Right lobe of liver (tissue), 6 donors: ENCODE measurements around the gene ERCC6. TPM values are rescaled to one million over a fixed set of nuclear protein-coding genes. Genes with fewer than 3 reads are reported as not detected.

Experiments used
- ATAC-seq, 4 donors: fragments of 200-7000 bp; cut with Tn5 transposase; one replicate each; pipeline ENCODE4 v1.9.1; 2020; ENCODE audit warnings: mild to moderate bottlenecking in 4 of 4, moderate library complexity in 4 of 4
- DNase-seq, 3 donors: peaks; one replicate each; pipeline ENCODE4 v3.0.0-alpha.2; 2020
- H3K27ac ChIP-seq, 3 donors: fragments of 200-600 bp; one replicate each; pipeline ENCODE4 v1.8.0; 2022
- H3K27me3 ChIP-seq, 2 donors: fragments of 200-600 bp; one replicate each; pipeline ENCODE4 v1.8.0; 2022
- H3K36me3 ChIP-seq, 4 donors: fragments of 200-600 bp; sonication (generic) in 1 of 4; one replicate each; pipeline versions ENCODE4 v1.5.1 to v1.8.0; 2017 to 2022; ENCODE audit warnings: control low read depth in 1 of 4
- H3K4me1 ChIP-seq, 4 donors: fragments of 200-600 bp; sonication (generic) in 1 of 4; one replicate each; pipeline versions ENCODE4 v1.5.1 to v1.8.0; 2017 to 2022; ENCODE audit warnings: control low read depth in 1 of 4
- H3K4me3 ChIP-seq, 3 donors: fragments of 200-600 bp; one replicate each; pipeline ENCODE4 v1.8.0; 2022
- H3K9me3 ChIP-seq, 4 donors: fragments of 200-600 bp; sonication (generic) in 1 of 4; one replicate each; pipeline versions ENCODE4 v1.5.1 to v1.8.0; 2017 to 2022; ENCODE audit warnings: control low read depth in 1 of 4
- CTCF ChIP-seq, 4 donors: fragments of 200-600 bp in 3 of 4; fragments of 450-650 bp in 1 of 4; IDR thresholded peaks; one replicate each; pipeline versions ENCODE4 v1.5.1 to v1.8.0; 2016 to 2022; ENCODE audit warnings: antibody characterized with exemption in 4 of 4, mild to moderate bottlenecking in 2 of 4
- POLR2A ChIP-seq: fragments of 450-650 bp; IDR thresholded peaks from one replicate; pipeline ENCODE4 v1.6.1; 2017; ENCODE audit warnings: antibody characterized with exemption, mild to moderate bottlenecking
- WGBS: methylation state at CpG from one replicate; pipeline ENCODE4 v1.1.6; 2018; ENCODE audit warnings: low coverage, low lambda C conversion rate; ENCODE audit not compliant: insufficient coverage; ENCODE audit errors: missing lambda C conversion rate; 5-methylcytosine and 5-hydroxymethylcytosine counted together
- intact Hi-C, 2 donors: fragments of 100-400 bp; cut with DNase I; formaldehyde crosslinking; loops; one replicate each; pipeline versions ENCODE4 v1.11.2 to v1.14.1; 2022
- total RNA-seq, 6 experiments: library from RNA; depleted of rRNA in 2 of 6; stranded (reverse); fragments of >200 nt in 2 of 6; fragmentation: NEBNext Ultra II Directional in 3 of 6; extraction: Animal tissue kit (Norgen Biotek cat#: 25700) in 3 of 6; gene quantifications; one replicate each; pipeline versions ENCODE4 v1.1.0 to v1.2.4, GENCODE V29; 2016 to 2023
- donor health status: DM: no; HTN: yes; CAD: no.
- donor health status: DM: no; HTN: no; CAD: no.
- donor health status: DM: no; HTN: no; CAD: no.
- donor health status: DM: no; HTN: yes; CAD: no.
- donor health status: DM: no; HTN: yes; CAD: no.

Gene ERCC6
- total RNA-seq, 6 experiments from 2014 or later: 7.3 to 16.8 (median 10.6) TPM

GRCh38 chr10:49512121-49512809 is 26.7 kb downstream of the ERCC6 start:
- TF ChIP-seq POLR2A (no peak), CTCF (IDR thresholded peaks at IDR 0.05) (peak; percentile 46 to 65 (median 60))
- Histone ChIP-seq H3K36me3 (peaks cover 0 to 16% (median 1%) of the 10 kb centered on the region in 4 donors), H3K4me3 (no peak overlapping the region), H3K9me3 (no peaks in the 10 kb centered on the region), H3K27me3 (no peaks in the 10 kb centered on the region), H3K4me1 (no peaks in the 10 kb centered on the region), H3K27ac (no peak overlapping the region)
- intact Hi-C loops: loop anchor here (10.0 kb wide), 1 partner anchor 107 kb away; no protein-coding TSS in a partner anchor
- DNase-seq: no peak
- ATAC-seq: peak; percentile 66 to 71 (median 68)
- 60% methylated on average over 4 of the region's 4 CpGs for WGBS

GRCh38 chr10:49509771-49510303 is 29.1 kb downstream of the ERCC6 start:
- WGBS: 91% methylated on average over 4 of the region's 4 CpGs
- H3K27me3 ChIP-seq: no peaks in the 10 kb centered on the region
- intact Hi-C loops: loop anchor here (10.0 kb wide), 1 partner anchor 105 kb away; no protein-coding TSS in a partner anchor

GRCh38 chr10:49508654-49509053 is 30.3 kb downstream of the ERCC6 start:
- 57% methylated on average over 1 of the region's 4 CpGs for WGBS
- Histone ChIP-seq H3K9me3 (no peaks in the 10 kb centered on the region), H3K4me1 (no peaks in the 10 kb centered on the region), H3K27ac (no peak overlapping the region), H3K27me3 (no peaks in the 10 kb centered on the region), H3K4me3 (no peak overlapping the region), H3K36me3 (no peaks in the 10 kb centered on the region)
- DNase-seq (no peak), ATAC-seq (no peak)
- intact Hi-C loops: no loop called here
- no peak for TF ChIP-seq CTCF (IDR thresholded peaks at IDR 0.05)
- TF ChIP-seq POLR2A: no peak

More at GRCh38 chr10:49509771-49510303, 29.1 kb downstream of the ERCC6 start:
- no peak for DNase-seq
- Histone ChIP-seq H3K27ac (no peak overlapping the region), H3K4me3 (no peak overlapping the region), H3K9me3 (no peaks in the 10 kb centered on the region), H3K4me1 (no peaks in the 10 kb centered on the region), H3K36me3 (peaks cover 0 to 1% (median 0%) of the 10 kb centered on the region in 4 donors)
- TF ChIP-seq CTCF (IDR thresholded peaks at IDR 0.05): no peak
- TF ChIP-seq POLR2A: no peak
- ATAC-seq: no peak

- H3K4me3 ChIP-seq: no peak overlapping the region
- no peaks in the 10 kb centered on the region for H3K36me3 ChIP-seq
- intact Hi-C loops: no loop called here
- TF ChIP-seq CTCF (IDR thresholded peaks at IDR 0.05) (no peak), POLR2A (no peak)
- H3K27ac ChIP-seq: no peak overlapping the region
- DNase-seq (no peak), ATAC-seq (no peak)
- WGBS: 51% methylated on average over 4 of the region's 4 CpGs
- H3K9me3 ChIP-seq: no peaks in the 10 kb centered on the region
- no peaks in the 10 kb centered on the region for H3K27me3 ChIP-seq
- H3K4me1 ChIP-seq: no peaks in the 10 kb centered on the region
Observed at GRCh38 chr10:49508249-49508648, 30.7 kb downstream of the ERCC6 start.
